Fibroblast of the aortic adventitia (primary cell): ENCODE results near the gene PACRG. TPM values are rescaled to one million over a fixed set of nuclear protein-coding genes. Genes with fewer than 3 reads are reported as not detected.

Experiments used
- DNase-seq: peaks from one replicate; pipeline ENCODE4 v3.0.0-alpha.2; 2010; ENCODE audit warnings: low read depth
- H3K4me3 ChIP-seq: 2 replicates; pipeline ENCODE4 v1.5.1; 2011; ENCODE audit warnings: low read depth, mild to moderate bottlenecking, control low read depth, low read length, moderate library complexity
- total RNA-seq: library from RNA; depleted of rRNA; stranded (reverse); fragments of >200 nt; gene quantifications from 2 replicates; pipeline ENCODE4 v1.2.3, GENCODE V29; 2012; ENCODE audit warnings: low replicate concordance
- TF ChIP-seq, protein P1 (sequence below): IDR thresholded peaks from 2 replicates; pipeline ENCODE4 v1.5.1; 2011; ENCODE audit warnings: mild to moderate bottlenecking, low read length, control low read depth, inconsistent platforms; ENCODE audit not compliant: insufficient read depth

PACRG gene
- total RNA-seq, 1 donor: 0.63 TPM

DNA sequence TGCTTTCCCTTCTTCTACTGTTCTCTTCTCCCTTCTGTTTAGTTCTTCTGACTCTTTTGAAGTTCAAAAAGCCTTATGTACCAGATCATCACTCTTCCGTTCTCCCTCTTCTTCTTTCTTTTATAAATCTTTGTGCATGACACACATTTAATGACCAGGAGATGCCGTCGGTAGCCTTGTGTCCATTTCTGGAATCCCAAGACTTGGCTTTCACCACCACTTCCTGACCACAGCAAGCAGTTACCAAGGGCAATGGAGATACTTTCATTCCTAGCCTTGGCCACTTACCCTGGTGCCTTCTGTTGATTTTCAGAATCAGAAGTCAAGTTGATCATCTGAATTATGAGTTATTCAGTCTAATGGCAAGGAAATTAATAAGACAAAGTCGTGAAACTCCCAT is 418.3 kb downstream of the PACRG start:
- DNase-seq: no peak
- H3K4me3 ChIP-seq: no peak overlapping the region
- TF ChIP-seq, protein P1, sequence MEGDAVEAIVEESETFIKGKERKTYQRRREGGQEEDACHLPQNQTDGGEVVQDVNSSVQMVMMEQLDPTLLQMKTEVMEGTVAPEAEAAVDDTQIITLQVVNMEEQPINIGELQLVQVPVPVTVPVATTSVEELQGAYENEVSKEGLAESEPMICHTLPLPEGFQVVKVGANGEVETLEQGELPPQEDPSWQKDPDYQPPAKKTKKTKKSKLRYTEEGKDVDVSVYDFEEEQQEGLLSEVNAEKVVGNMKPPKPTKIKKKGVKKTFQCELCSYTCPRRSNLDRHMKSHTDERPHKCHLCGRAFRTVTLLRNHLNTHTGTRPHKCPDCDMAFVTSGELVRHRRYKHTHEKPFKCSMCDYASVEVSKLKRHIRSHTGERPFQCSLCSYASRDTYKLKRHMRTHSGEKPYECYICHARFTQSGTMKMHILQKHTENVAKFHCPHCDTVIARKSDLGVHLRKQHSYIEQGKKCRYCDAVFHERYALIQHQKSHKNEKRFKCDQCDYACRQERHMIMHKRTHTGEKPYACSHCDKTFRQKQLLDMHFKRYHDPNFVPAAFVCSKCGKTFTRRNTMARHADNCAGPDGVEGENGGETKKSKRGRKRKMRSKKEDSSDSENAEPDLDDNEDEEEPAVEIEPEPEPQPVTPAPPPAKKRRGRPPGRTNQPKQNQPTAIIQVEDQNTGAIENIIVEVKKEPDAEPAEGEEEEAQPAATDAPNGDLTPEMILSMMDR: no peak

DNA sequence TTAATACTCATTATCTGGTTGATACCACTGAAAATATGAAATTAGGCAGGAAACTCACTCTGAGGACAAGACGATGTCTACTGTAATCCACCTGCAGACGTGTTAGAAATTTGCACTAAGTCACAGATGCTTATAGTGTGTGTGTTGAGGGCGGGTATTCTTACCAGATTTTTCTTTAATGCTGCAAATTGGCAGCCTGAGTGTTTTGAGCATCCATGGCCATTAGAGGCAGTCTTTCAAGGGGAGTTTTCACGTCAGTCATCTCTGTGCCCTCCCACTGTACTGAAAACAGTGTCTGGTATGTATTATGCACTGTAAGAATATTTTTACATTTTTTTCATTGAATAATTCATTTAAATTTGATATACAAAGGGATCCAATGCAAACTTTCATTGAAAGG is 420.2 kb downstream of the PACRG start:
- TF ChIP-seq, protein P1: no peak
- H3K4me3 ChIP-seq: no peak overlapping the region
- DNase-seq: no peak

DNA sequence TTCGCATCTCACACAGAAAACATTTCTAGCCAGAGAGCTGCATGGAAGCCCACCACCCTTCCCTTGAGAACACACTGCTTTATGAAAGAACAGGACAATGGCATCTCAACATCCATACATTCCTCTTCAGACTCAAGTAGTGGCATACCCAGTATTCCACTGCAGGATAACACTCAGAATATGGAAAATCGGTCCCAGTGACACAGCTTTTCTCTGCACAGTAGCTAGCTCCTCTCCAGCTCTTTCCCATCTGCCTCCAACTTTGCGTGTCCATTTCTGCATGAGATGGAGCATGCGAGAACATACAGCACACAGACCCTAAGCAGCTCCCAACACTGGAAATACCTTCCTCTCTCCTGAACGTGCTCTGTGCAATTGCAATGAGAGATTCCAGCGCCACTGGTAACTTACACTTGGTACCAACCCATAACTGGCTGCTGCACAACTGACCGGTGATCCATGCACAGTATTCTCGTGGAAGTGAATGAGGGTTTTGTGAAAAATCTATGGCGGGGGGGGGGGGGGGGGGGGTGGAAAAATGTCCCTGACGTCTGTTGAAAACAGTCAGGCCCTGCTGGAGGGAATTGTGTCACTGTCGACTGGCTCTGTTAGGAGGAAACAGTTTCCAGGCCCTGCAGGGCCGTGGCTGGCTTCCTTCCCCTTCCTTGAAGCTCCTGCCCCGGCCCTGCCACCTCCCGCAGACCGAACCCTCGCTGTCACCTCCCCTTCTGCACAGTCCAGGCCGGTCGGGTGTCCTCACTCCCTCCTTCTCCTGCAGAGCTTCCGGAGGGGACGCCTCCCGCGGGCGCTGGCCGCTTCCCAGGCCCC is 420.9 kb downstream of the PACRG start:
- no peak overlapping the region for H3K4me3 ChIP-seq
- DNase-seq: no peak
- TF ChIP-seq, protein P1: no peak

DNA sequence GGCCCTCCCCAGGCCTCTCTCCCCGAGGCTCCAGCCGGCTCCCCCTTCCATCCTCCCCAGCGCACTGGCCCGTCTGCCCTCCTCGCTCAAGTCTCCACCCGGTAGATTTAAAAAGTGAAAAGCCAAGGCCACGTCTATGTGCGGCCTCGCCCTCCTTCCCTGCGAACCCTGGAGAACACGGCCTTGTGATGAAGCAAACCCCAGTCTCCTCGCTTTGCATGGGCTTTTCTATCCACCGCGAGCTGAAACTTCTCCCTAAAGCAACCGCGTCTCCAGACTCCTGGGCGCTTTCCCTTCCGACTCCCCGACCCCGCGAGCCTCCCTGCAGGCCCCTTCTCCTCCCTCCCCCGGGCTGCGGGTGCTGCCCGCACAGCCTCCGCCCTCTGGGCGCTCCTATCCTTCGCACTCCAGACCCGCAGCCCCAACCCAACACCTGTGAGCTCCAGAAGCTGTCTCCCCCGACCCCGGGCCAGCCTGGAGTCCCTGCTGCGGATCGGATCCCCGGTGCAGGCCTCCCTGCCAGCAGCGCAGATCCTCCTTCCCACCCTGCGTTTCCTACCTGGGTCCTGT is 421.6 kb downstream of the PACRG start:
- DNase-seq: no peak
- TF ChIP-seq, protein P1: no peak
- H3K4me3 ChIP-seq: no peak overlapping the region

DNA sequence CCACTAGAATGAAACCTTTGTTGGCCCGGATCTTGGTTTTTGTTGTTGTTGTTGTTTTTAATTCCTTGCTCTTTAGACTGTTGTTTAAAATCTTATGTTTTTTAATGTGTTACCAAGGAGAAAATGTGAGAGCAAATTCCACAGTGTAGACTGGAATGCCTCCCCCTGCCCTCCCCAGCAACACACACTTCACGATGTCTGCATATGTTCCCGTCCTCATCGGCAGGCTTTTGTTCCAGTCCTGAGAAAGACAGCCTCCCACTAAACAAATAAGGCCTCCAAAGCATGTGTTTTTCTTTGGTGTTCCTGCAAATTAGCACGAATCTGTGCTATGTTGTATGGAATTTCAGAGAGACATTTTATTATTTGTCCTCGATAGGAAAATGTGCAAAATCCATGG is 423.4 kb downstream of the PACRG start:
- no peak overlapping the region for H3K4me3 ChIP-seq
- DNase-seq: no peak
- TF ChIP-seq, protein P1: no peak

DNA sequence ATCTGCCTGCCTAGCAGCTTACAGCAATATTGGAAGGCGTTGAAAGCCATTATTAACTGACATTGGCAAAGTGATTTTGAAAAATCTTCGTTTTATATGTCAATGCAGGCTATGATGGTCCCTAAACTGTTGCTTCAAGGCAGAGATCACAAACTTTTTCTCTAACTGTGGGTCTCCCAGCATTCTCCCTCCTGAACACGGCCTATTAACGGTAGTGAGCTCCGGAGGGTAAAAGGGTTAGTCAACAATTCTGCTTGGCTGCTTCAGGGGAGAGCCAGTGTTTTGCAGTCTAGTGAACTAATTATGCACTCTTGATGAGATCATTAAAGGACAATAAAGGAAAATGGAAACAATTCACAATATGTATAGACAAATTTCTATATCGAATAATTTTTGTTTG is 424.9 kb downstream of the PACRG start:
- H3K4me3 ChIP-seq: no peak overlapping the region

More for the DNA sequence above, 424.9 kb downstream of the PACRG start:
- DNase-seq: no peak
- TF ChIP-seq, protein P1: no peak
